K562 (cell line): Measurements from ENCODE around the gene PHC3. TPM values are rescaled to one million over a fixed set of nuclear protein-coding genes. Genes with fewer than 3 reads are reported as not detected.

Source experiments
- CEBPG ChIP-seq, 3 experiments: fragments of 200-800 bp in 1 of 3; sonication (Bioruptor generic) in 1 of 3; sonication (generic) in 1 of 3; formaldehyde crosslinking in 1 of 3; IDR thresholded peaks in 2 of 3; conservative IDR thresholded peaks in 1 of 3; 2 replicates each; pipeline versions ENCODE4 v1.6.1 to v1.8.0; 2016 to 2022; ENCODE audit warnings: missing compliant biosample characterization in 2 of 3, missing genetic modification characterization in 2 of 3, mild to moderate bottlenecking in 1 of 3, missing genetic modification reagents in 1 of 3
- GTF2A2 ChIP-seq: IDR thresholded peaks from 2 replicates; pipeline ENCODE4 v1.6.1; 2016; ENCODE audit warnings: mild to moderate bottlenecking, missing genetic modification characterization, missing compliant biosample characterization
- HDAC6 ChIP-seq: IDR thresholded peaks from 2 replicates; pipeline ENCODE4 v1.6.1; 2012; ENCODE audit warnings: low read depth, mild to moderate bottlenecking, control low read depth, inconsistent platforms, low read length, moderate library complexity
- HDGF ChIP-seq: fragments of 450-650 bp; IDR thresholded peaks from 2 replicates; pipeline ENCODE4 v1.6.1; 2016
- NR2F6 ChIP-seq: fragments of 450-650 bp; formaldehyde crosslinking; IDR thresholded peaks from 2 replicates; pipeline ENCODE4 v1.4.0; 2020; ENCODE audit warnings: mild to moderate bottlenecking
- PHF8 ChIP-seq: fragments of 200-600 bp; sonication (generic); IDR thresholded peaks from 2 replicates; pipeline ENCODE4 v1.6.1; 2012; ENCODE audit warnings: mixed run types, mild to moderate bottlenecking, inconsistent platforms, low read length, moderate library complexity, borderline replicate concordance
- RUNX1 ChIP-seq: sonication (generic); IDR thresholded peaks from 2 replicates; pipeline ENCODE4 v1.6.1; 2016; ENCODE audit warnings: antibody characterized with exemption, low read depth
- SREBF2 ChIP-seq: sonication (generic); formaldehyde crosslinking; IDR thresholded peaks from 2 replicates; pipeline ENCODE4 v1.4.0; 2020; ENCODE audit warnings: mild to moderate bottlenecking, missing genetic modification reagents
- ZFX ChIP-seq: sonication (generic); formaldehyde crosslinking; IDR thresholded peaks from 2 replicates; pipeline ENCODE4 v1.8.0; 2022; ENCODE audit warnings: mild to moderate bottlenecking, missing genetic modification reagents, moderate library complexity
- ZNF263 ChIP-seq: sonication (generic); formaldehyde crosslinking; IDR thresholded peaks from 2 replicates; pipeline ENCODE4 v1.8.0; 2022; ENCODE audit warnings: mild to moderate bottlenecking, missing genetic modification reagents, borderline replicate concordance
- ZNF282 ChIP-seq: sonication (generic); formaldehyde crosslinking; IDR thresholded peaks from 2 replicates; pipeline ENCODE4 v1.8.1; 2023; ENCODE audit warnings: missing genetic modification reagents
- ZNF324 ChIP-seq: fragments of 250-450 bp; sonication (Bioruptor Pico); IDR thresholded peaks from 2 replicates; pipeline ENCODE4 v1.4.0; 2020; ENCODE audit warnings: mild to moderate bottlenecking
- polyA plus RNA-seq, 8 experiments: library from polyadenylated mRNA; depleted of rRNA in 4 of 8; stranded (reverse) in 5 of 8; unstranded in 3 of 8; fragments of >200 nt; fragmentation: Nextera tagmentation in 2 of 8; fragmentation: Illumina TruSeq in 1 of 8; extraction: Ambion mirVana in 2 of 8; extraction: Trizol in 1 of 8; gene quantifications; 2 replicates each; pipeline versions ENCODE4 v1.2.1 to v1.2.3, GENCODE V29; 2011 to 2014; ENCODE audit warnings: inconsistent platforms in 1 of 8, missing spikeins in 1 of 8
- total RNA-seq, 7 experiments: library from RNA; depleted of rRNA in 6 of 7; stranded (reverse); fragments of >200 nt in 6 of 7; fragmentation: Illumina TruSeq in 2 of 7; extraction: Trizol in 2 of 7; gene quantifications; 2 replicates each; pipeline versions ENCODE4 v1.2.1 to v1.2.3, GENCODE V29; 2011 to 2021; ENCODE audit warnings: low replicate concordance in 1 of 7
- TF ChIP-seq, protein P1 (sequence below), 3 experiments: IDR thresholded peaks in 2 of 3; conservative IDR thresholded peaks in 1 of 3; 2 replicates each; pipeline ENCODE4 v1.5.1; 2011 to 2012; ENCODE audit warnings: low read length in 3 of 3, mild to moderate bottlenecking in 3 of 3, control low read depth in 2 of 3, improper control_type of control experiment in 1 of 3, inconsistent platforms in 1 of 3, low read depth in 1 of 3, mixed read lengths in 1 of 3, moderate library complexity in 1 of 3; ENCODE audit not compliant: insufficient read depth in 2 of 3
- TF ChIP-seq, protein P2 (sequence below): fragments of 150-350 bp; IDR thresholded peaks from 2 replicates; pipeline ENCODE4 v1.6.1; 2014; ENCODE audit warnings: low read depth, mild to moderate bottlenecking, low read length, borderline replicate concordance
- TF ChIP-seq, protein P3 (sequence below): fragments of 250-450 bp; sonication (Bioruptor Pico); IDR thresholded peaks from 2 replicates; pipeline ENCODE4 v1.4.0; 2020
- TF ChIP-seq, protein P4 (sequence below): IDR thresholded peaks from 3 replicates; pipeline ENCODE4 v1.6.1; 2011; ENCODE audit warnings: borderline replicate concordance, mild to moderate bottlenecking, moderate library complexity; ENCODE audit not compliant: insufficient read length; ENCODE audit errors: extremely low read depth
- TF ChIP-seq, protein P5 (sequence below): fragments of 450-650 bp; IDR thresholded peaks from 2 replicates; pipeline ENCODE4 v1.6.1; 2014; ENCODE audit warnings: low read depth, mild to moderate bottlenecking, moderate library complexity, borderline replicate concordance

PHC3 gene
- total and polyA plus RNA-seq, 9 of the 15 experiments (the other 6 are each of a cell fraction or from before 2014, with no cell fraction given), result 3.1 to 21.6 (median 10.5) TPM

DNA sequence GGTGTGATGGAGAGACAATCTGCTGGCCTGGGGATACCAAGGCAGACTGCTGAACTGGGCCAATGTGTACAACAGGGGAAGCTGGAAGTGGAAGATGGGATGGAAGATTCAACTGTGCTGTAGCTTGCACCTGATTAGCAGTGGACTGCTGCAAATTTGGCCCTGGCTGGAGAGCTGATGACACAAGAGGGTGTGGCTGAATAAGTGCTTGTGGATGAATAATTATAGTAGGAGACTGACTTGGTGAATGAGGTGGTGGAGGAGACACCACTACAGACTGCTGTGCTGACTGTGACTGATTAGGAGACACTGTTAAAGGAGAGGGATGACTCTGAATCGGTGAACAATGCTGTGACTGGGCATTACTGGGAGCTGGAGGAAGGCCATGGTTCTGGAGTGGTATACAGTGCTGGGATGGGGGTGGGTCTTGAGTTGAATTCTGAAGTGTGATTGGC is 52.5 kb downstream of the PHC3 start (continued):
- TF ChIP-seq, protein P1, sequence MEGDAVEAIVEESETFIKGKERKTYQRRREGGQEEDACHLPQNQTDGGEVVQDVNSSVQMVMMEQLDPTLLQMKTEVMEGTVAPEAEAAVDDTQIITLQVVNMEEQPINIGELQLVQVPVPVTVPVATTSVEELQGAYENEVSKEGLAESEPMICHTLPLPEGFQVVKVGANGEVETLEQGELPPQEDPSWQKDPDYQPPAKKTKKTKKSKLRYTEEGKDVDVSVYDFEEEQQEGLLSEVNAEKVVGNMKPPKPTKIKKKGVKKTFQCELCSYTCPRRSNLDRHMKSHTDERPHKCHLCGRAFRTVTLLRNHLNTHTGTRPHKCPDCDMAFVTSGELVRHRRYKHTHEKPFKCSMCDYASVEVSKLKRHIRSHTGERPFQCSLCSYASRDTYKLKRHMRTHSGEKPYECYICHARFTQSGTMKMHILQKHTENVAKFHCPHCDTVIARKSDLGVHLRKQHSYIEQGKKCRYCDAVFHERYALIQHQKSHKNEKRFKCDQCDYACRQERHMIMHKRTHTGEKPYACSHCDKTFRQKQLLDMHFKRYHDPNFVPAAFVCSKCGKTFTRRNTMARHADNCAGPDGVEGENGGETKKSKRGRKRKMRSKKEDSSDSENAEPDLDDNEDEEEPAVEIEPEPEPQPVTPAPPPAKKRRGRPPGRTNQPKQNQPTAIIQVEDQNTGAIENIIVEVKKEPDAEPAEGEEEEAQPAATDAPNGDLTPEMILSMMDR (IDR thresholded peaks at IDR 0.05 in 2 of 3, conservative IDR thresholded peaks at IDR 0.05 in 1 of 3; ENCODE audit: insufficient read depth in 2 of 3, low read depth in 1 of 3, low read length in 3 of 3), result no peak
- TF ChIP-seq GTF2A2, result no peak
- TF ChIP-seq, protein P2, sequence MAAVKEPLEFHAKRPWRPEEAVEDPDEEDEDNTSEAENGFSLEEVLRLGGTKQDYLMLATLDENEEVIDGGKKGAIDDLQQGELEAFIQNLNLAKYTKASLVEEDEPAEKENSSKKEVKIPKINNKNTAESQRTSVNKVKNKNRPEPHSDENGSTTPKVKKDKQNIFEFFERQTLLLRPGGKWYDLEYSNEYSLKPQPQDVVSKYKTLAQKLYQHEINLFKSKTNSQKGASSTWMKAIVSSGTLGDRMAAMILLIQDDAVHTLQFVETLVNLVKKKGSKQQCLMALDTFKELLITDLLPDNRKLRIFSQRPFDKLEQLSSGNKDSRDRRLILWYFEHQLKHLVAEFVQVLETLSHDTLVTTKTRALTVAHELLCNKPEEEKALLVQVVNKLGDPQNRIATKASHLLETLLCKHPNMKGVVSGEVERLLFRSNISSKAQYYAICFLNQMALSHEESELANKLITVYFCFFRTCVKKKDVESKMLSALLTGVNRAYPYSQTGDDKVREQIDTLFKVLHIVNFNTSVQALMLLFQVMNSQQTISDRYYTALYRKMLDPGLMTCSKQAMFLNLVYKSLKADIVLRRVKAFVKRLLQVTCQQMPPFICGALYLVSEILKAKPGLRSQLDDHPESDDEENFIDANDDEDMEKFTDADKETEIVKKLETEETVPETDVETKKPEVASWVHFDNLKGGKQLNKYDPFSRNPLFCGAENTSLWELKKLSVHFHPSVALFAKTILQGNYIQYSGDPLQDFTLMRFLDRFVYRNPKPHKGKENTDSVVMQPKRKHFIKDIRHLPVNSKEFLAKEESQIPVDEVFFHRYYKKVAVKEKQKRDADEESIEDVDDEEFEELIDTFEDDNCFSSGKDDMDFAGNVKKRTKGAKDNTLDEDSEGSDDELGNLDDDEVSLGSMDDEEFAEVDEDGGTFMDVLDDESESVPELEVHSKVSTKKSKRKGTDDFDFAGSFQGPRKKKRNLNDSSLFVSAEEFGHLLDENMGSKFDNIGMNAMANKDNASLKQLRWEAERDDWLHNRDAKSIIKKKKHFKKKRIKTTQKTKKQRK, result no peak
- TF ChIP-seq HDGF, result no peak
- no peak for TF ChIP-seq NR2F6 (CRISPR knock-in tag)
- TF ChIP-seq, protein P3, sequence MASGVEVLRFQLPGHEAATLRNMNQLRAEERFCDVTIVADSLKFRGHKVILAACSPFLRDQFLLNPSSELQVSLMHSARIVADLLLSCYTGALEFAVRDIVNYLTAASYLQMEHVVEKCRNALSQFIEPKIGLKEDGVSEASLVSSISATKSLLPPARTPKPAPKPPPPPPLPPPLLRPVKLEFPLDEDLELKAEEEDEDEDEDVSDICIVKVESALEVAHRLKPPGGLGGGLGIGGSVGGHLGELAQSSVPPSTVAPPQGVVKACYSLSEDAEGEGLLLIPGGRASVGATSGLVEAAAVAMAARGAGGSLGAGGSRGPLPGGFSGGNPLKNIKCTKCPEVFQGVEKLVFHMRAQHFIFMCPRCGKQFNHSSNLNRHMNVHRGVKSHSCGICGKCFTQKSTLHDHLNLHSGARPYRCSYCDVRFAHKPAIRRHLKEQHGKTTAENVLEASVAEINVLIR (CRISPR knock-in tag), result no peak
- TF ChIP-seq ZNF263 (CRISPR knock-in tag), result no peak
- TF ChIP-seq, protein P4, sequence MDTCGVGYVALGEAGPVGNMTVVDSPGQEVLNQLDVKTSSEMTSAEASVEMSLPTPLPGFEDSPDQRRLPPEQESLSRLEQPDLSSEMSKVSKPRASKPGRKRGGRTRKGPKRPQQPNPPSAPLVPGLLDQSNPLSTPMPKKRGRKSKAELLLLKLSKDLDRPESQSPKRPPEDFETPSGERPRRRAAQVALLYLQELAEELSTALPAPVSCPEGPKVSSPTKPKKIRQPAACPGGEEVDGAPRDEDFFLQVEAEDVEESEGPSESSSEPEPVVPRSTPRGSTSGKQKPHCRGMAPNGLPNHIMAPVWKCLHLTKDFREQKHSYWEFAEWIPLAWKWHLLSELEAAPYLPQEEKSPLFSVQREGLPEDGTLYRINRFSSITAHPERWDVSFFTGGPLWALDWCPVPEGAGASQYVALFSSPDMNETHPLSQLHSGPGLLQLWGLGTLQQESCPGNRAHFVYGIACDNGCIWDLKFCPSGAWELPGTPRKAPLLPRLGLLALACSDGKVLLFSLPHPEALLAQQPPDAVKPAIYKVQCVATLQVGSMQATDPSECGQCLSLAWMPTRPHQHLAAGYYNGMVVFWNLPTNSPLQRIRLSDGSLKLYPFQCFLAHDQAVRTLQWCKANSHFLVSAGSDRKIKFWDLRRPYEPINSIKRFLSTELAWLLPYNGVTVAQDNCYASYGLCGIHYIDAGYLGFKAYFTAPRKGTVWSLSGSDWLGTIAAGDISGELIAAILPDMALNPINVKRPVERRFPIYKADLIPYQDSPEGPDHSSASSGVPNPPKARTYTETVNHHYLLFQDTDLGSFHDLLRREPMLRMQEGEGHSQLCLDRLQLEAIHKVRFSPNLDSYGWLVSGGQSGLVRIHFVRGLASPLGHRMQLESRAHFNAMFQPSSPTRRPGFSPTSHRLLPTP, result no peak
- TF ChIP-seq SREBF2, result no peak
- no peak for TF ChIP-seq ZNF282 (CRISPR knock-in tag)
- TF ChIP-seq PHF8, result no peak
- TF ChIP-seq CEBPG (CRISPR knock-in tag; IDR thresholded peaks at IDR 0.05), result no peak
- TF ChIP-seq CEBPG (tag; conservative IDR thresholded peaks at IDR 0.05 in 1 of 2, IDR thresholded peaks at IDR 0.05 in 1 of 2), result no peak
- no peak for TF ChIP-seq HDAC6
- no peak for TF ChIP-seq RUNX1
- TF ChIP-seq ZNF324 (CRISPR knock-in tag), result no peak
- TF ChIP-seq, protein P5, sequence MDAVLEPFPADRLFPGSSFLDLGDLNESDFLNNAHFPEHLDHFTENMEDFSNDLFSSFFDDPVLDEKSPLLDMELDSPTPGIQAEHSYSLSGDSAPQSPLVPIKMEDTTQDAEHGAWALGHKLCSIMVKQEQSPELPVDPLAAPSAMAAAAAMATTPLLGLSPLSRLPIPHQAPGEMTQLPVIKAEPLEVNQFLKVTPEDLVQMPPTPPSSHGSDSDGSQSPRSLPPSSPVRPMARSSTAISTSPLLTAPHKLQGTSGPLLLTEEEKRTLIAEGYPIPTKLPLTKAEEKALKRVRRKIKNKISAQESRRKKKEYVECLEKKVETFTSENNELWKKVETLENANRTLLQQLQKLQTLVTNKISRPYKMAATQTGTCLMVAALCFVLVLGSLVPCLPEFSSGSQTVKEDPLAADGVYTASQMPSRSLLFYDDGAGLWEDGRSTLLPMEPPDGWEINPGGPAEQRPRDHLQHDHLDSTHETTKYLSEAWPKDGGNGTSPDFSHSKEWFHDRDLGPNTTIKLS, result no peak
- TF ChIP-seq ZFX (CRISPR knock-in tag), result no peak
